SK-N-SH treated with all-trans-retinoic acid at 6 μM for 48 hours (cell line): Measurements from ENCODE around the gene AACS.

Experiments
- ARNTL ChIP-seq: fragments of 450-650 bp; formaldehyde crosslinking; IDR thresholded peaks from 2 replicates; pipeline ENCODE4 v1.5.0; 2020; ENCODE audit warnings: low read depth, mild to moderate bottlenecking, moderate library complexity, borderline replicate concordance
- BACH2 ChIP-seq: fragments of 250-450 bp; sonication (Bioruptor Pico); IDR thresholded peaks from 2 replicates; pipeline ENCODE4 v1.9.0; 2021; ENCODE audit warnings: mild to moderate bottlenecking, borderline replicate concordance
- CREB5 ChIP-seq: fragments of 250-450 bp; sonication (Bioruptor Pico); IDR thresholded peaks from 2 replicates; pipeline ENCODE4 v1.5.1; 2020; ENCODE audit warnings: low read depth, mild to moderate bottlenecking, moderate library complexity
- GLIS3 ChIP-seq: fragments of 250-450 bp; sonication (Bioruptor Pico); IDR thresholded peaks from 2 replicates; pipeline ENCODE4 v1.5.0; 2020; ENCODE audit warnings: mild to moderate bottlenecking, moderate library complexity
- OSR1 ChIP-seq: fragments of 250-450 bp; sonication (Bioruptor Pico); IDR thresholded peaks from 2 replicates; pipeline ENCODE4 v1.8.0; 2022; ENCODE audit warnings: moderate library complexity, mild to moderate bottlenecking, inconsistent platforms
- PATZ1 ChIP-seq: fragments of 250-450 bp; sonication (Bioruptor Pico); IDR thresholded peaks from 2 replicates; pipeline ENCODE4 v1.8.0; 2020; ENCODE audit warnings: mild to moderate bottlenecking, moderate library complexity, borderline replicate concordance
- POU6F1 ChIP-seq: fragments of 250-450 bp; sonication (Bioruptor Pico); IDR thresholded peaks from 2 replicates; pipeline ENCODE4 v1.8.0; 2021; ENCODE audit warnings: low read depth, mild to moderate bottlenecking, moderate library complexity, borderline replicate concordance
- RARB ChIP-seq: fragments of 250-450 bp; sonication (Bioruptor Pico); IDR thresholded peaks from 2 replicates; pipeline ENCODE4 v1.8.0; 2021; ENCODE audit warnings: mild to moderate bottlenecking, moderate library complexity
- TCF4 ChIP-seq: fragments of 250-450 bp; sonication (Bioruptor Pico); IDR thresholded peaks from 2 replicates; pipeline ENCODE4 v1.8.0; 2021; ENCODE audit warnings: mild to moderate bottlenecking, moderate library complexity, borderline replicate concordance
- TOX ChIP-seq: fragments of 250-450 bp; sonication (Bioruptor Pico); IDR thresholded peaks from 2 replicates; pipeline ENCODE4 v1.8.0; 2021; ENCODE audit warnings: mild to moderate bottlenecking, moderate library complexity, borderline replicate concordance
- ZC3H10 ChIP-seq: fragments of 250-450 bp; sonication (Bioruptor Pico); IDR thresholded peaks from 2 replicates; pipeline ENCODE4 v1.5.1; 2021; ENCODE audit warnings: mild to moderate bottlenecking, moderate library complexity
- ZFP30 ChIP-seq: fragments of 450-650 bp; formaldehyde crosslinking; IDR thresholded peaks from 2 replicates; pipeline ENCODE4 v1.5.0; 2022; ENCODE audit warnings: mild to moderate bottlenecking, moderate library complexity

DNA sequence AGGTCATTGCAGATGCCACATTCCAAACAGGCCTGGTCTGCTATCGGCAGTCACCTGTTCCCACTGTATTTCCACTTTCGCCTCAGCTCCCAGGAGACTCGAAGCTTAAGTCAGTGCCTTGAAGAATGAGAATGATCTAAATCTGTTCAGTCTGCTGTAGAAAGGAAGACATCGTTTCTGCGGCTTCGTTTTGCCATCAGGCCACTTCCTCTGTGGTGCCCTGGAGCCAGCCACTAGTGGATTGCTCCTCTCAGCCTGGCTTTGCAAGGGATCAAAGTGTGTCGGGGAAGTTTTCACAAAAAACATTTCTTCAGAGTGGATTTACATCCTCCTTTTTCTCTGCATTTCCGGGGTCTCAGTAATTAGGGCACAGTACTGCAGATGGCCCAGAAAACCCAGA, 66.7 kb downstream of the AACS start:
- no peak for TF ChIP-seq ZFP30 (CRISPR knock-in tag)
- no peak for TF ChIP-seq ZC3H10 (CRISPR knock-in tag)
- no peak for TF ChIP-seq TOX
- no peak for TF ChIP-seq PATZ1
- TF ChIP-seq POU6F1 (CRISPR knock-in tag): no peak
- no peak for TF ChIP-seq CREB5 (CRISPR knock-in tag)
- no peak for TF ChIP-seq TCF4 (CRISPR knock-in tag)
- no peak for TF ChIP-seq ARNTL
- TF ChIP-seq RARB (CRISPR knock-in tag): no peak
- no peak for TF ChIP-seq OSR1 (CRISPR knock-in tag)
- TF ChIP-seq BACH2: no peak
- no peak for TF ChIP-seq GLIS3 (CRISPR knock-in tag)
